Occipital lobe (tissue), 2 donors: ENCODE results near the gene UROC1. TPM values are rescaled to one million over a fixed set of nuclear protein-coding genes. Genes with fewer than 3 reads are reported as not detected.

Experiments
- DNase-seq: peaks from one replicate; lab custom pipeline; 2025; lab: John Stamatoyannopoulos, UW
- total RNA-seq: library from RNA; depleted of rRNA; stranded (reverse); fragments of >200 nt; gene quantifications from one replicate; pipeline ENCODE4 v1.2.3, GENCODE V29; 2014

UROC1 gene
- total RNA-seq, 1 donor from 2014 or later: not detected

DNA sequence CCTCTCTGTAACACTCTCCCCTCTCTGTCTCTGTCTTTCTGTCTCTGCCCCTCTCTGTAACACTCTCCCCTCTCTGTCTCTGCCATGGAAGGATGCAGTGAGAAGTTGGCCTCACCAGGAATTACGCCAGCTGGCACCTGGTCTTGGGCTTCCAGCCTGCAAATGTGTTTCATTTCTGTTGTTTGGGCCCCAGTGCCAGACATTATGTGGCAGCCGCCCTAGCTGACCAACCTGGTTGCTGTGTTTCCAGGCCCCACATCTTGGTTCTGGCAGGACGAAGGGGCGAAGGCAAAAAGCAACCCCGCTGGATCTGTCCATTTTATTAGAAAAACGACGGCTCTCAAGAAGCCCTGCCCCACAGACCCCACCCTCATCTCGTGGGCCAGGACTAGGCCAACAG, 36.7 kb downstream of the UROC1 start:
- no peak for DNase-seq

DNA sequence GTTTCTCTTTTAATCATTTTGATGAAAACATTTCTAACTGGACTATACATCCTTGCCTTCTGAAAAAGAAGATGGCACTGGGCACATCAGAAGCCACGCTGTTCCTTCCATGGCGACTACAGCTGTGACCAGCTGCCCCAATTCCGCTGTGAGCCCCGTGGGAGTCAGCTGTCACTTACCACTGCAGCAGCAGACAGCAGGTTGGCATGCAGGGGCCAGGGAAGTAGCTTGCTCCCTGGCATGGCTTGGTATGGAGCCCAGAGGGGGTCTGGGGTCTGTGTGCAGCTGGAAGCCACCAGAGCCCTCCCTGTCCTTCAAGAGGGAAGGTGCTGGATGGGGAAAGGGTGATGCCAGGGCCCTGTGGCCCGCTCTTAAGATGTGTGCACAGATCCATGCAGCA, 37.4 kb downstream of the UROC1 start:
- DNase-seq: no peak

DNA sequence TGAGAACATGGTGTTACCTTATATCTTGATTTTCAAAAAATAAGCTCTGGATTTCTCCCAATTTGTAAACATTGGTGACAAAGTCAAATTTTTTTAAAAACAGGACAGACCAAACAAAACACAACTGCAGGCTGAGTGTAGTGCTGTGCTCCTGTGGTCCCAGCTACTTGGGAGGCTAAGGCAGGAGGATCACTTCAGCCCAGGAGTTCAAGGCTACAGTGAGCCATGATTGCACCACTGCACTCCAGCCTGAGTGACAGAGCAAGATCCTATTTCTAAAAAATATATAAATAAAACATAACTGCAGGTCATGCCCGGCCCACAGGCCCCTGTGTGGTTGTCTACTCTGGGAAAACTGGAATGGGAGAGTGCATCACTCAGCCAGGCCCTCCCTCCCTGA, 37.9 kb downstream of the UROC1 start:
- no peak for DNase-seq

DNA sequence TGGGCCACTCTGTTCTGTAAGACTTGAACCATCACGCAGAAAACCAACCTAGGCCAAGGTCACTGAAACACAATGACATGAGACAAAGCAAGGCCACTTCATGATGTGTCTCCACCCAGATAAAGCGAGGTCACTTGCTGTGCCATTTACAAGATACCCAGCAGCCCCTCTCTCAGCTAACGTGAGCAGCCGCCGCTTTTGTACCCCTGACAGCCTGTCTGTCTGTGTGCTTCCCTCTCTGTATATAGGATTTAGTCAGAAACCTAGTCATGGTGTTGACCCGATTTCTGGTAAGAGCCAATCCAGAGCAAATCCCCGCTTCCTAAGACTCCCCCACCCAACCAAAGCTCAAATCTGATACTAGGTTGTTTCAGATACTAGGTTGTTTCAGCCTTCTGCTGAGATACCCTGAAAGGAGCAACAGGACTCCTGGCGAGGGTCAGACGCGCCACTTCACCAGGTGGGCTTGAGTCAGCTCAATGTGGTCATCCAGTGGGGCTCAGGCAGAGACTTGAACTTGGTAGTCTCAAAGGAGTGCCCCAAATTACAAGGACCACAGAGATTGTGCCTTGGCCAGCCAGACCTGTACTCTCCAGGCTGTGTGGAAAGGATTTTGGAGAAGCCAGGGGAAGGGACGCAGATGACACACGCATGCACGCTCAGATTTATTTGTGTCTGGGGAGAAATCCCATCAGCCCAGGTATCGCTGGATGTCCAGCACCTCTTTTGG, 38.8 kb downstream of the UROC1 start:
- no peak for DNase-seq

DNA sequence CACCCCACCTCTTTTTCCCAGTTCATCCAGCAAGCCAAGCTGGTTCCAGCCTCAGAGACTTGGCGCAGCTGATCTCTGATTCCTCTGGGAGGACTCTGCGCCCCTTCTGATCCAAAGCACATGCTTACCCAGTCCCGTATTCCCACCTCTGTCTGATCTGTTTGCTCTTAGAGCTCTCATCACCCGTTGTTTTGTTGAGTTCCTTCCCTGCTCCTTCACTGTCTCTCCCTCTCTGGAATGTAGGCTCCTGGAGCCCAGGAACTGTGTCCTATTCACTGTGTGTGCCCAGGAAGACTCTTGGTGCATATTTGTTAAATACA, 40.6 kb downstream of the UROC1 start:
- DNase-seq: no peak

DNA sequence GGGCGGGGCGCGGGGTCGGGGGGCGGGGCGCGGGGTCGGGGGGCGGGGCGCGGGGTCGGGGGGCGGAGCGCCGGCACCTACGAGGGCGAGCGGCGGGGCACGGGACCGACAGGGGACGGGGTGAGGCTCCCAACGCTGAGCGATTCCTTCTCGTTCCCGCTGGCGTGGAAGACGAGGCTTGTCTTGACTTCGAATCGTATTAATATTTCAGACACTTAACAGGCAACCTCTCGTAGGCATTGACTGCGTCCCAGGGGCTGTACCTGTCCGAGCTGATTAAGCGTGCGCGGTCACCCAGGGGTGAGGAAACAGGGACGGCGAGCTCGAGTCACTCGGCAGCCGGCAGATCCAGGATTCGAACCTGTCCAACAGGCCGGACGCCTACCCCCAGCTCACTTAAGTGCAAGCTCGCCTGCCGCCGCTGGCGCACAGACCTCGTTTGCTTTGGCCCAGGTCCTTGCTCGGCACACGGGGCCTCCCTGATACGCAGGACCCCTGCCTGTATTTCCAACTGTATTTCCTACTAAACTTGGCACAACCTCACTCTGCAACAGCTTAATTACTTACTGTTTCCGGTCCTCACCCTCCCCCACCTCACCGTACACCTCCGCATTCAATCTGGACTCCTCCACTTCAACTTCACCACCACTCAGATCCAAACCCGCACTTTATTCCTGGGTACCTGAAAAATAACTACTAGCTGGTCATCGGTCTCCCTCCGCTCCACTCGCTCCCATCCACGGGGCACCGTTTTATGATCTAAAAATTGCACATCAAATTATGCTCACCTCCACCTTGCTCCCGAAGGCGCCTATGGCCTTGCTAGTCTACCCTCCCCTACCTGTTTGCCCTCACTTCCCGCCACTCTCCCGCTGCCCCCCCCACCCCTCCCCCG, 41.2 kb downstream of the UROC1 start:
- DNase-seq: no peak

DNA sequence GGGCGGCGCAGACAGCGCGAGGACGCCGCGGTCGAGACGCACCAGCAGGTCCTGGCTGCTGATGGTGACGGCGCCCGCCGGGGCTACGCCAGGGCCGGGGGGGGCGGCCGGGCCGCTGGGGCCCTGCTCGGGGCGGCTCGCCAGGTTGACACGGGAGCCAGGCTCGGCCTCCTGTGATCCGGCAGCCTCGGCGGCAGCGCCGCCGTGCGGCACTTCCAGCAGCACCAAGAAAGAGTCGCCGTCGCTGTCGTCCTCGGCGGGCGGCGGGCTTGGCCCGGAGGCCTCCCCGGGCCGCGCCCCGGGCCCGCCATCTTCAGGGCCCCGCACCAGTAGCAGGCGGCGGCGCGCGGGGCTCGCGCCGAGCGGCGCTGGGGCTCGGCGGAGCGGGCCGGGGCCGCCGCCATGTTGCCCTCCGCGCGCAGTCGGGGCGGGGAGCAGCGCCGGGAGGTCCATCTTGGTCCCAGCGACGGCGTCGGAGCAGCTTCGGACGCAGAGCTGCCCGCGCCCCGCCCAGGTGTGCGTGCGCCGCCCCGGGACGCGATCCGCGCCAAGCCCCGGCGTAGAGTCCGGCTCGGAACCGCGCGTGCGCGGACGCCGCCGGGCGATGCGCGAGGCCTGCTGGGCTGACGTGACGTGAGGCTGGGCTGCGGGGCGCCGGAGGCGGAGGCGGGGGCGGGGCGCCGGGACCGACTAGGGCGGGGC, 42.0 kb downstream of the UROC1 start, which contains the start of gene ZXDC:
Gene ZXDC, minus strand, starts transcription at position 479 of the 702 bp plus-strand sequence. Its CDS starts 26 bp downstream, at position 453.
- DNase-seq: peak; percentile 91

DNA sequence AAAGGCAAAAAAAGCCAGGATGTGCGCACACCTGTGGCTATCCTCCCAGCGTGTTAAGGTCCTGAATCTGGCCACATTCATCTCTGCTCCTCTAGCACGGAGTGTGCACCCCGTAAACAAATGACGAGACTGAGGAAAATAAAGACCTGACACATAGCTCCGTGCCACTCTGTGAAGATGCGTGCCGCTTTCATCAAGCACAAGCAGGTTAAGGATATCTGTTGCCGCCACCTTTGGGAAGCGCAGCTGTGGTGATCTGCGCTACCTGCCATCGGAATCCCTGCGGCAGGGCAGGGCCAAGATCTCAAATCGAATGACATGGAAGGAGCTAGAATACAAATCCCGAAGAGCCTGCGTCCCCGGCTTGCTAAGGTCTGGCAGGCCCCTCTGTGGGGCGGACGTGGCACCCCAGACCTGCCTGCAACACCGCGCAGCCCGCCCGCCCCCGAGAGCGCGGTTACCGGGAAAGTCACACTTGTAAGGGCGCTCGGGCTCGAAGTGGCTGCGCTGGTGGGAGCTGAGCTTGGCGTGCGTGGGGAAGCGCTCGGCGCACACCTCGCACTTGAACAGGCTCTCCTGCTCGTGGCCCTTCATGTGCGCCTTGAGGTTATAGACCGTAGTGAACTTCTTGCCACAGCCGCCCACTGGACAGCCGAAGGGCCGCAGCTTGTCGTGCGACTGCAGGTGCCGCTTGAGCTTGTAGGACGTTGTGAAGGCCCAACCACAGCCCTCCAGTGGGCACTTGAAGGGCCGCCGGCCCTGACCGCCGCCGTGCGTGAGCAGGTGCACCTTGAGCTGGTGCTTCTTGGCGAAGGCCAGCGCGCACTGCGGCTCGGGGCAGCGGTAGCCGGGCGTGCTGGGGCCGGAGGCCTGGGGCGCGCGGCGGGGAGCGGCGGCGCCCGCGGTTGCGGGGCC, 42.8 kb downstream of the UROC1 start:
- DNase-seq: no peak

DNA sequence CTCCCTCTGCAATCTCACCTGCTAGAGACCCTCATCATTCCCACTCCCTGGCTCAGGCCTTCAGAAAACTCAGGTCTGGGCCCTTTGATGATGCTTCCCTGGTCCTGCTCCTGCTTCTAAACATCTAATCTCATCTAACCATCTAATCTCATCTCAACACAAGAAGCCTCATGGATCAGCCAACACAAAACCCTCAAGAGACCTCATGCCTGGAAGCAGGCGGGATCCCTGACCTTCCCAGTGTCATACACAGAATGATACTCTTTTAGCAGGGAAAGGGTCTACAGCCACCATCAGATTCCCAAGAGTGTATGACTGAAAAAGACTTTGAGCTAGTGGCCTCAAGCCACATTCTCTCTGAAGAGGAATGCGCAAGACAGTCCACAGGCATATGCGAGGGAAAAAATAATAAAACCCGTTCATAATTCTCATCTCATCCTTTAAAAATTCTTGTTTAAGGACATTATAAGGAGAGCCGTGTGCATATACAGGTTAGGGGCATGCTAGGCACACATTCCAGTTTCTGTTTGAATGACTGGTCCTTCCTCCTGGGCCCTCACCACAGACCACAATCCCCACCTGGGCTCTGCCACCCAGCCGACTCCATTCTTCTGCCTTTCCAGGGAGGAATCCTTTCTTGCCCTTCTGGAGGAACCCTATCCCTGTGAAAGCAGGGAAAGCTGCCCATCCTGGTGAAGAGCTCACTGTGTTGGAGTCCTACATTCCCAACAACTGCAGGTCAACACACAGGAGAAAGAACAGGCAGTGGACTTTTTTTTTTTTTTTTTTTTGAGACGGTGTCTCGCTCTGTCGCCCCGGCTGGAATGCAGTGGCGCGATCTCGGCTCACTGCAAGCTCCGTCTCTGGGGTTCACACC, 44.0 kb downstream of the UROC1 start:
- DNase-seq: no peak

DNA sequence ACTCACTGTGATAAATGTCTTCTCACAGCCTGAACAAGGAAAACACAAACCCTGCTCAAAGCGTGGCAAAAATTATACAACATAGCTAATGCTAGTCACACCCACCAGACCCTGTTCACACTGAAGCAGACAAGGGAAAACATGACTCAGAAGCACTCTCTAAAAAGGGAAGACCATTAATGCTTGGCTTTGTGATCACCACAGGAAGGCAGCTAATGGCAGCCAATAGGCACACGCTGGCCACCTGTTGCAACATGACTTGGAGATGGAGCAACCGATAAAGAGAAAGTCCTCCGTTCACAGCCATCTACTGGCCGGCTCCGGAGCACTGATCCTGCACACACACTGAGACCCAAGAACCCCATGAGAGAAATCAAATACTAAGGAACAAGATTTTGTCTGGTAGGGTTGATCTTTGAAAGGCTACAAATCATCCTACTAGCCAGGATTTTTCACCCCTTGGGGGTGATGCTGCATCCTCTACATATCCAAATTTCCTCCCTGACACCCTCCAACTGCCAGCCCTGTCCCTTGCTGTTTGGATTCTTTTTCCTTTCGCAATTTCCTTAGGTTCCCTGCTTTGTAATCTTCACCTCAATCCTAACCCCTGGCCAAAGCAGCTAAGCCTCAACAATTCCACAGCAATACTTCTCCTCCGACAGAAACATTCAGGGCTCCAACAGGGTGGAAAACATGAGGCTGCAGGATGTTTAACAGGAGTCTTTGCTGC, 45.1 kb downstream of the UROC1 start:
- peak; percentile 50 for DNase-seq

DNA sequence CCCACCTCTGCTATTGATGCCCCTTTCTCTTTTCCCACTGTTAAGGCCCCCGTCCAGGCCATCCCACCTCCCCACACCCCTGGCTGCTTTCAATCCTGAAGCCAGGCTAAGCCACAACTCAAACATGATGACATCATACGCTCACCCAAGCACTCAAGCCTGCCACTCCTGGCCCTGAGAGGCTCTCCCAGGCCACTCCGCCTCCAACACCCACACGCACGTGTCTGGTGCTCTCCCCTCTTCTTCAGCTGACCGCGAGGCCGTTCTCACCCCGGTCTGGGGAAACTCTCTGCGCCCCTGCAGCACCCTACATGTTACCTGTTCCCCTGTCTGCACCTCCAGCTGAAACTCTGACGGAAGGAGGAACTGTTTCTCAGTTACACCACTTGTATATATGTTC, 48.1 kb downstream of the UROC1 start:
- DNase-seq: no peak

DNA sequence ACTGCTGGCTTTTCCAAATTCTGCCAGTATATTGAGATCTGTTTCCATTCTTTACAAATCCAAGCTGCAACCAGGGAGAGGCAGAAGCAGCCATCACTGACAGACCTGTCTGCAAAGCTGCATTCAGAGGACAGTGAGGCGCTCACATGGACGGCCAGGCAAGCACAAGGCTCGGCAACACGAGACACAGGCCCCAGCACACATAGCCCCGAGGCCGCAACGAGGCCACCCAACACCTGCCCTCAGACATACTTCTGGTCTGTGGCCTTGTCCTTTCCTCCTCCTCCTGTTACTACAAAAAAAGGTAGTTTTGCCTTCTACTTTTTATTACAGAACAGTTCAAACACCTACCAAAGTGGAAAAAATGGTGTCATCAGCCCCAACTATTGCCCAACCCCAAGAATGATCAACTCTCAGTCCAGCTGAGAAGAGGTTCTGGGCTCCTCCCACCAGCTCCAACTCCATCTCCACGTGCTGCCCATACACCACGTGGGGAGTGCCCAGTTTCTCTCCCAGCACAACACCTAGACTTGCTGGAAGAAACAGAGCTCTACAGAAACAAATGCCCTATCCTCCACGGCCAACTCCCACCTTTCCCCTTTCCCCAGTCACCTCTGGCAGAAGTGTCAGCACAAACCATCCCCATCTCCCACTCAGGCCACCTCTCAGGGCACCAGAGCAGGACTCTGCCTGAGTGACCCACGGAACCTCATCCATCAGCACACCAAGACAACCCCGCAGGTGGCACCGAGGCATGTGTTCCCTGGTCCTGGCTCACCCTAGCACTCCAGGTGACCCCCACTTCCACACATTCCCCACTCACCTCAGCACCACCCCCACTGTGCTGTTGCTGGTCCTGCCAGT, 49.3 kb downstream of the UROC1 start:
- DNase-seq: no peak

DNA sequence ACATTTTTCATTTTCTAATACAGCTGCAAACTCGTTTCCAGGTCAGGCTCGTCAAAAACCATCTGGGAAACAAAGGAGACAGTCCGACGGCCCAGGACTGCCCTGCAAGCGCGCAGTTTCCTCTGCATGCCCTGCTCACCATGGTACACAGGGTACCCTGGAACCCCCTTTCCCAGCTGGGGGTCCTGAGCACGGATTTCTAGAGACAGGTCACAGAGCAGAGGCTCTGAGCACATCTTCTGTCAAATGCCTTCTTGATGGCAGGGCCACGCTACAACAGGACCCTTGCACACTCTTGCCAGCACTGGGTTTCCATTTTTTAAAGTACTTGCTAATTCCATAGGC, 50.0 kb downstream of the UROC1 start:
- no peak for DNase-seq

DNA sequence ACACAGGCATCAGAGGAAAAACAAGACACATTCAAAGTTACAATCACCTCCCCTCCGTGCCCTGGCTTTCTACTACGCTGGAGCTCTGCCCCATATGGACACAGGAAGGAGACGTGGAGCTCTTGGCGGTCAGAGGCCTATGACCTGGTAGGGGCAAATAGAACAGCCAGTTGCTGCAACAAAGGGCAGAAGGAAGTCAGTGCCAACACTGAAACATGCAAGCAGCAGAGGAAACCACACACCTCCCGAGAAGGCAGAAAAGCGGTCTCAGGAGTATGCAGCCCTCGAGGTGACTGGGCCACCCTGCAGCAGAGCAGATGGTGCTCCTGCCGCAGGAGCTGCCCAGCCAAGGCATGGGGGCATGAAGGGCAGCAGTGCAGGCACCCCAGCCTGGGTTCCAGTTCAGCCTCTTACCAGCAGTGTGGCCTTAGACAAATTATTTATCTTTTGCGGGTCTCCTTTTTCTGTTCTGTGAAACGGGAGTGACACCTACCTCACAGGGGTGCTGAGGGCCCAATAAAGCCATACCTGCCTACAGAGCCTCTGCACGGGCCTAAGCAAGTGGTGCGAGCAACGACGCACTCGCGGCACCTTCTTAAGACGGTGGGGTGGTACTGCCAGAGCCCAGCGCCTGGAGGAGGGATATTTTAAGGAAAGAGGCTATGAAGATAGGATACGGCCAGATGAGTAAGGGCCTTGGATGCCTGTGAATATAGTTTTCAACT, 50.5 kb downstream of the UROC1 start:
- no peak for DNase-seq

DNA sequence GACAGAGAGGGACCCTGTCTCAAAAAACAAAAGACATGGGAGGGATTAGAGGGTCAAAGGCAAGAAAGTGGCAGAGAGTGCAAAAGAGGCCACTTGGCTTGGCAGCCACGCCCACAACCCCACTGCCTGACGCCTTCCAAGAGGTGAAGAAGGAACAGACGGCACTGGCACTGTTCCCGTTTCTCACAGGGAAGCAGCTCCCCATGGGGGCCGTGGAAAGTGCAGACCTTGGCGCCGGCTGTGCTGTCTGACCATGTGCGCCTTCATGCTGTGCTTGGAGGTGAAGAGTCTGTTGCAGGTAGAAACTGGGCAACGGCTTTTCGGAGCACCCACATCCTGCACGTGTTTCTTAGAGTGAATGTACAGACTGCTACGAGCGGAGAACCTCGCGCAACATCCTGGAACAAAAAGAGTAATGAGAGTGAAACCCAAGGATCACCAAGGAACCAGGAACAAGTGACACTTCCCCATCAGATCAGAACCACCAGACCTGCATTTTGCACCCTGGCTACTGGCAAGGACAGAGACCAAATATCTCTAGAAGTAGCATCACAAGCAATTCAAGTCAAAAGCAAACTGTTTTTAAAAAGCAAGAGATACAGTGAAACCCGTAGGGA, 51.5 kb downstream of the UROC1 start:
- no peak for DNase-seq

DNA sequence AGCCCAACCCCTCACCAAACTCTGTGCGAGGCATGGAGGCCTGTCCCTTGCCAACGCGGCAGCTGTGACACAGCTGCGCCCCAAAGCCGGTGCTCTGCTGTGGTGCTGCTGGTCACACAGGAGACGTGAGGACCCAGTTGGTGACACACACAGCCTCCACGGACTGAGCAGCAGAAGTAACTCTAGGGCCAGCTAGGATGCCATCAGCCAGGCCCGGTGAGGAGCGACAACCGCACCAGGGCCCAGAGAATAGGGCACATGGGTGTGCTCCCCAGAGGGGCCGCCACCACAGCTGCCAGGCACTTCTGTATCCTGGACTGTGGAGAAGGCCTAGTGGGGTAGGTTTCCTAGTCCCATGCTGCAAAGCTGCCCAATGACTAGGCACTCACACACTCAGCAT, 52.6 kb downstream of the UROC1 start:
- DNase-seq: no peak

DNA sequence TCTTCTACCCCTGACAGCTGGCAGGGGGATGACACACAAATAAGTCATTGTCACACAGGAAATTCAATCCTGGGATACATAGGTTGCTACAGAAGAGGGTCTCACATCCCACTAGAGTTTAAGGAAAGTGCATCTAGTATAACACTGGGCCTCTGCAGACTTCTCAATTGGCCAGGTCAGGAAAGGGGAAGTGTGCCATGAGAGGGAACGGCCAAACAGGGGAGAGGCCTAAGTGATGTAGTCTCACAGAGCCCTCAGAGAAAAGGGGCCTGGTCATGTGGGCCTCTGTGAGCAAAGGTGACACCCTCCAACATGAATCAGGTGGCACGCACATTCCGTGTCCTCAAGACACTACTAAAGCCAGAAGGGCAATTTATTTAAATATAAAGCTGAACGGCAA, 53.1 kb downstream of the UROC1 start:
- no peak for DNase-seq

DNA sequence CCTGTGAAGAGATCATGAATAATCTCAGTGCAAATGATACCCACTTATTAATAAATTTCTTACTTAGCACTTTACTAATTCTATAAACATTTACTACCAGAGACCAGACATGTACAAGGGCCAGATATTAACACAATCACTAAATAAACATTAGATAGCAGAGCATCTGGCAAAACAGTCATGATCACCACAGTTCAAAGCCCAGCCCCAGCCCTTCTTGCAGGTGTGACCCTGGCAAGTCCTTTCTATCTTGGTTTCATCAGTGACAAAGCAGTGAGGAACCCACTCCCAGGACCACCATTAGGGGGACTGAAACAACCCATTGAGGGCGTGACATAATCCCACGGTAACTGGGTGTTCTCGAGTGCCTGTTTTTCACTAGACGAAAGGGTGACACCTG, 53.5 kb downstream of the UROC1 start:
- no peak for DNase-seq
